Erythroblast (primary cell): Measurements from ENCODE around the gene C5orf52.

Experiments used
- DNase-seq, 2 experiments: peaks; one replicate each; lab custom pipeline; 2025; lab: John Stamatoyannopoulos, UW
- GATA1 ChIP-seq: IDR thresholded peaks from 2 replicates; pipeline ENCODE4 v1.6.1; 2011; ENCODE audit warnings: low read depth, mild to moderate bottlenecking, control low read depth, low read length, moderate library complexity
- POLR2A ChIP-seq: IDR thresholded peaks from 2 replicates; pipeline ENCODE4 v1.6.1; 2011; ENCODE audit warnings: mild to moderate bottlenecking, low read length

Gene C5orf52

GRCh38 chr5:157670662-157671591 lies at the start of gene C5orf52:
Gene C5orf52, plus strand, starts transcription at chr5:157671533. Its CDS starts 82 bp downstream, at chr5:157671615.
- TF ChIP-seq GATA1: no peak
- DNase-seq: peak; percentile 7 to 21

- peak in 1 of 2 experiments; percentile 5 for DNase-seq
- TF ChIP-seq GATA1 (no peak), POLR2A (no peak)
Observed at GRCh38 chr5:157624144-157624543, 47.2 kb upstream of the C5orf52 start.

- TF ChIP-seq GATA1 (no peak), POLR2A (no peak)
- no peak for DNase-seq
Observed at GRCh38 chr5:157626831-157627230, 44.5 kb upstream of the C5orf52 start.

GRCh38 chr5:157630341-157630740 lies 41.0 kb upstream of the C5orf52 start:
- TF ChIP-seq GATA1 (no peak), POLR2A (no peak)
- no peak for DNase-seq

GRCh38 chr5:157640406-157641066 lies 30.8 kb upstream of the C5orf52 start:
- no peak for DNase-seq
- TF ChIP-seq POLR2A (no peak), GATA1 (no peak)

GRCh38 chr5:157648275-157648990 lies 22.9 kb upstream of the C5orf52 start:
- TF ChIP-seq POLR2A (no peak), GATA1 (no peak)
- DNase-seq: no peak

GRCh38 chr5:157649101-157649500 lies 22.2 kb upstream of the C5orf52 start:
- TF ChIP-seq GATA1 (no peak), POLR2A (no peak)
- DNase-seq: no peak

- no peak for TF ChIP-seq GATA1
- no peak for TF ChIP-seq POLR2A
- DNase-seq: no peak
Observed at GRCh38 chr5:157650991-157651611, 20.2 kb upstream of the C5orf52 start.

GRCh38 chr5:157651623-157652376 lies 19.5 kb upstream of the C5orf52 start:
- peak; percentile 72 to 84 for DNase-seq
- TF ChIP-seq GATA1 (no peak), POLR2A (no peak)

- DNase-seq: no peak
- TF ChIP-seq POLR2A (no peak), GATA1 (no peak)
Observed at GRCh38 chr5:157652377-157652692, 19.0 kb upstream of the C5orf52 start, which contains the start of gene SOX30. Gene SOX30, minus strand, starts transcription at chr5:157652438. Its CDS starts 360 bp downstream, at chr5:157652078.

- DNase-seq: no peak
- no peak for TF ChIP-seq GATA1
- no peak for TF ChIP-seq POLR2A
Observed at GRCh38 chr5:157657516-157657915, 13.8 kb upstream of the C5orf52 start.

GRCh38 chr5:157658893-157659292 lies 12.4 kb upstream of the C5orf52 start:
- no peak for DNase-seq

More at GRCh38 chr5:157658893-157659292, 12.4 kb upstream of the C5orf52 start:
- TF ChIP-seq GATA1: no peak
- no peak for TF ChIP-seq POLR2A
